Left hindlimb (tissue), 1 donor: ENCODE measurements around the gene TYRP1.

Experiments
- DNase-seq: peaks from one replicate; pipeline ENCODE4 v3.0.0-alpha.2; 2018

The TYRP1 gene

GRCh38 chr9:12697719-12698118, 4.5 kb downstream of the TYRP1 start:
- DNase-seq = no peak

- DNase-seq = no peak
These were observed 5.1 kb downstream of the TYRP1 start for GRCh38 chr9:12698266-12698665.

DNA sequence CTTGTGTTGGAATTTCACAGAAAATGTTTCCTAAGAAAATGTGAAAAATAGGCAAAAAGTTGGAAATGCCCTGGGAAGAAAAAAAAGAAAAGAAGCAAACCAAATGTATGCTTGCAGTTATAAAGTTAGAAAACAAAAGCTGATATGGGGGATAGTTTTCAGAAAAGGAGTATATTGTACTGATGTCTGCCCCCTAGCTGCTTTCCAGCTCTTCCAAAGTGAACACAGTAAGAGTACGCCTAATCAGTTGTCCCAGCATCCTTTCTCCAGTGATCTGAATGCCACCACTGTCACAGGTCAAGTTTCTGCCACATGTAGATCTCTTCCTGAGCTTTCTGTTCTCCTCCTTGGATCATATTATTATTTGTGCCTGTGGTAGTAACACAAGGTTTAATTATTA, 5.8 kb downstream of the TYRP1 start:
- DNase-seq = no peak

DNA sequence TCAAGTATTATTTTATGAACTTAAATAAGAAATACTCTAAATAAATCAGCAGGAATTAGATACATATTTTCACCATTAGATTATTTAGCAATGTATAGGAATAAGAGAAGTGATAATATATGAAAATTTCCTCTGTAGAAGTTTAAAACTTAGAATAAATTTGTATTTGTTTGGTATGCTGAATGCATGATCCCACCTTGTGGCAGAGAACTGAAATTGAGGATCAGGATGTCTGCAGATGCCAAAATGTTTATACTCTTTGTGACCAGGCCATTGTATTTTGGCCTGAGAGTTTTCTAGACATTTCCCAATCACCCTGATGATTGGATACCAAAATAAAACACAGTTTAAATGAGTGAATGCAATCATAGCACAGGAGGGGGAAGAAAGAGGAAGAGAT, 6.3 kb downstream of the TYRP1 start:
- DNase-seq = no peak

- no peak for DNase-seq
These were observed 7.9 kb downstream of the TYRP1 start for GRCh38 chr9:12701126-12701525.

DNA sequence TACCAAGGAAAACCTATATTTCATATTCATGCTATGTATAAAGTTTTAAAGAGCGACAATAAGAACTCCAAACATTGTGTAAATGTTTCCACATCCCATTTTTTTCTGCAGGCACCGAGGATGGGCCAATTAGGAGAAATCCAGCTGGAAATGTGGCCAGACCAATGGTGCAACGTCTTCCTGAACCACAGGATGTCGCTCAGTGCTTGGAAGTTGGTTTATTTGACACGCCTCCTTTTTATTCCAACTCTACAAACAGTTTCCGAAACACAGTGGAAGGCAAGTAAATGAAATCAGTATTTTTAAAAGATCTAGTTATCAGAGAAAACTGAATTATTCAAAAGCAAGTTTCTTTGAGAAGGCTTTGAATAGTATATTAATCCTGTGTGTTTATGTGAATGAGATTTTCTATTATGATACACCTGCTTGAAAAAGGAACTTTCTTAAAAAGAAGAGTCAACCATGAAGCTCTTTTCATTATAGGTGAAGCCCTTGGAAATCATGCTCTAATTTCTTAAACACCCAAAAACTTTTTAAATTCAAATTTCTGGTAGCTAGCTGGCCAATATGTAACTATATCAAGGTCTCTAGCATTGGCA, 9.1 kb downstream of the TYRP1 start:
- peak; percentile 64 for DNase-seq

GRCh38 chr9:12703996-12704395, 10.8 kb downstream of the TYRP1 start:
- DNase-seq = no peak

DNA sequence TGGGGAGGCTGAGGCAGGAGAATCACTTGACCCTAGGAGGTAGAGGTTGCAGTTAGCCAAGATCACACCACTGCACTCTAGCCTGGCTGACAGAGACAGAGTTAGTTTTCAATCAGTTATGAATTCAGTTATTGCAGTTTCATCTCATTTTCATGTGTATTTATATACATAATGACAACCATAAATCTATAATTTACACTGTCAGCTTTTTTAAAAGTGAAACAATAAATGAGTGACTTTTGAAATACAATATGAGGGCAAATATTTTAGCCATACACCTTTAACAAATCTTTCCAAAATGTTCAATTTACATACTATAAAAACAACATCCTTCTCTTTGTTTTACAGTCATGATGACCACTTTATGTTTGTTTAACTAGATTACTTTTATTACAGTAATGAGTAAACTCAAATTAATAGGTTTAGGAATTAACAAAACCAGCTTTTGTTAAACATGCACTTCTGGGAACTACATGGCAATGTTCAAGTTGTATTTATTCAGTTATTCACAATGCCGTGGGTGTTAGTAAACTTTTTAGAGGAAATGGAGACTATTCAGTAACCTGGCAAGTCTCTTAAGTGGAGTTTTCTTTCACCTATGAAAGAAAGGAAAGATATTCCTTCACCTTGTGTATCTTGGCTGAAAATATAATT, 12.7 kb downstream of the TYRP1 start:
- no peak for DNase-seq

GRCh38 chr9:12708562-12709298, 15.5 kb downstream of the TYRP1 start:
- DNase-seq = no peak

DNA sequence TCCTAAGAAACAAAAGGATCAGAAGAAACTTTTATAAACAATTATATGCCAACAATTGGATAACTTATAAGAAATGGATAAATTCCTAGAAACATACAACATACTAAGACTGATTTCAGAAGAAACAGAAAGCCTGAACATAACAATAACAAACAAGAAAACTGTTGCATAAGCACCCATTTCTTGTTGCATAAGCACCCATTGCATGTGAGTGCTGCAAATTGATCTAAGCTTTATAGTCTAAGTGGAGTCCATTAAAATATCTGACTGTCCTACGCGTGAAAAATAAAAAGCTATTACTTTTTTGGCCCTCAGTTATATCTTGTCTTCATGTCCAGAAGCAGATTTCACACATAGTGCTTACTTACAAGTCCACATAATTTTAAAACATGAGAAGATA, 19.3 kb downstream of the TYRP1 start:
- DNase-seq = no peak

GRCh38 chr9:12715268-12715667, 22.1 kb downstream of the TYRP1 start:
- DNase-seq = no peak

- no peak for DNase-seq
These were observed 23.8 kb downstream of the TYRP1 start for GRCh38 chr9:12716823-12717600.

- no peak for DNase-seq
These were observed 24.7 kb downstream of the TYRP1 start for GRCh38 chr9:12717907-12718306.

GRCh38 chr9:12718482-12719026, 25.4 kb downstream of the TYRP1 start:
- peak; percentile 60 for DNase-seq

DNA sequence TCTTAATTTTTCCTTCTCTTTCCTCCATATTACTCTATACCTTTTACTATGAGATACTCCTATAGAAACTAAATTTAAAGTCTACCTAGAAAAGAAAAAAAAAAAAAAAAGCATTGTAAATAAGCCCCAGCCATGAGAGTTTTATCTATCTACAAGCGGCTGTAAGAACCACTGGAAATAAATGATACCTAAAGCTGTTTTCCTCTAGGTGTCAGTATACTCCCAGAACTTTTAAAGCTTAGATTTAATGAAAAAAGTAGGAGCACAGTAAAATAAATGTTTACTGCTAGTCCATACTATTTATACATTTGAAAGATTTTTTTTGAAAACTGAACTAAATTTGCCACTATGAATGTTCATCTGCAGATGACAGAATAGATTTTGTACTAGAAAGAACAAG, 26.2 kb downstream of the TYRP1 start:
- no peak for DNase-seq

DNA sequence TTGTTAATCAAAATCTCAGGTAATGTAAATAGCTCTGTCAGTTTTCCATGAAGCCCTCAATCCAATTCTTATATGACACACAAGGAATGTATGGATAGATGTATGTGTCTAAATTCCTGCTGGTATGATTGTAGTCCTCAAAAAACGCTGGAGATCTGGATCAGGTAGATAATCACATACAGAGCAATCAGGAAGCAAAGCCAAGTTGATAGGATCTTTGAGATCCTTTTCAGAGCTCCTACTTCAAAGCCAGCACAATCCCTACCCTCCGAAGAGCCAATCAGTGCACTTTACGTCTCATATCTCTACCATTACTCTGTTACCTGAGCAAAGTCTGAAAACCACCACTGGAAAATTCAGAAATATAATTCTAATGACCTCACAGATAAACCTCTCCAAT, 27.4 kb downstream of the TYRP1 start:
- no peak for DNase-seq

- no peak for DNase-seq
These were observed 28.9 kb downstream of the TYRP1 start for GRCh38 chr9:12722131-12722530.

- DNase-seq = no peak
These were observed 30.3 kb downstream of the TYRP1 start for GRCh38 chr9:12723409-12724028.

GRCh38 chr9:12726795-12727194, 33.6 kb downstream of the TYRP1 start:
- DNase-seq = no peak

- no peak for DNase-seq
These were observed 37.0 kb downstream of the TYRP1 start for GRCh38 chr9:12730198-12730597.

DNA sequence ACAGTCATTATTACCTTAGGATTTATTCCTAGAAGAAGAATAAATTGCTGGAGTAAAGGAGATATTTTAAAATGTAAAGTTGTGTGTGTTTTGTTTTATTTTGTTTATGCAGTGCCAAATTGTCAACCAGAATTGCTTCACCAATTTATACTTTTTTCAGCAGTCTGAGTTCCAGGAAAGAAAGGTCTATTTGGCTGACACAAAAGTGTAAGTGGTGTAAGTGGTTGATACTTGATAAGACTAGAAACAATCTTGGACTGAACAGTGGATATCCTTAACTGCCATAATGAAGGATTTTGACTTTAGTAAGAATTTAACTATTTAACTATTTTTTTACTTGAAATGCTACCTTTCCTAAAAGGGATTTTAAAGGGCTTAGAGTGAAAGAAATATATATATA, 37.7 kb downstream of the TYRP1 start:
- no peak for DNase-seq

DNA sequence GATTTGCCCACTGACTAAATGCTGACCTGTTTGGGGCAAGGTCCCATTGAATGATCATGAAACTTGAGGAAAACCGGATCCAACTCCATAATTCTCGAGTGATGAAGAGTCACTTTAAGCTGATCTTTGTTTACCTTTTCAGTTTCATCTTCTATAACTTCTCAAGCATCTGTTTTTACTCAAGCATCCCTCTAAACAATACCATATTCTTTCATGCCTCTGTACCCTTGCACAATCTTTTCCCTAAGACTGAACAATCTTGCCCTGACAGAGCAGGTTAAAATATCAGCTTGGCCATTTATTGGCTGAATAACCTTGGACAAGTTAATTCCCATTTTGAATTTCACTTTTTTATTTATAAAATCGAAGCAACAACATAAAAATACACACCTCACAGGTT, 39.8 kb downstream of the TYRP1 start:
- no peak for DNase-seq

GRCh38 chr9:12735665-12736064, 42.5 kb downstream of the TYRP1 start:
- DNase-seq = no peak
